ENCODE measurements around the gene RO60. TPM values are rescaled to one million over a fixed set of nuclear protein-coding genes. Genes with fewer than 3 reads are reported as not detected.
"Not testable (repeated sequence)": the region's sequence is repeated elsewhere in the genome, so short reads cannot be mapped to it uniquely, and the experiment has no call there.

RO60 gene
- polyA plus RNA-seq (ENCODE audit: insufficient read length in 4 of 4): 10 to 100 TPM; 36.1 to 57.2 (median 39.0) TPM

GRCh38 chr1:193059282-193060114 is at the start of gene RO60, which contains the start of gene UCHL5:
TSS of gene RO60 (plus strand) at chr1:193059612. CDS start at chr1:193069055, 9,443 bp downstream.
TSS of gene UCHL5 (minus strand) at chr1:193059360. CDS start at chr1:193059260, 100 bp downstream.
- DNase-seq (ENCODE audit: low read depth in 4 of 4, low spot score in 2 of 4): peak; percentile 88 to 95 (median 93)

GRCh38 chr1:193011406-193011805 is 48.0 kb upstream of the RO60 start:
- no peak for DNase-seq (ENCODE audit: low read depth in 4 of 4, low spot score in 2 of 4)

- no peak for DNase-seq (ENCODE audit: low read depth in 4 of 4, low spot score in 2 of 4)
These were observed 46.4 kb upstream of the RO60 start for GRCh38 chr1:193013005-193013404.

GRCh38 chr1:193013707-193014106 is 45.7 kb upstream of the RO60 start:
- no peak for DNase-seq (ENCODE audit: low read depth in 4 of 4, low spot score in 2 of 4)

GRCh38 chr1:193014400-193014799 is 45.0 kb upstream of the RO60 start:
- DNase-seq (ENCODE audit: low read depth in 4 of 4, low spot score in 2 of 4): no peak

GRCh38 chr1:193016788-193017187 is 42.6 kb upstream of the RO60 start:
- no peak for DNase-seq (ENCODE audit: low read depth in 4 of 4, low spot score in 2 of 4)

- DNase-seq (ENCODE audit: low read depth in 4 of 4, low spot score in 2 of 4): peak; percentile 11 to 40 (median 26)
These were observed 39.9 kb upstream of the RO60 start for GRCh38 chr1:193019442-193020026.

GRCh38 chr1:193025218-193025617 is 34.2 kb upstream of the RO60 start:
- no peak for DNase-seq (ENCODE audit: low read depth in 4 of 4, low spot score in 2 of 4)

GRCh38 chr1:193030280-193030679 is 29.1 kb upstream of the RO60 start:
- no peak for DNase-seq (ENCODE audit: low read depth in 4 of 4, low spot score in 2 of 4)

- no peak for DNase-seq (ENCODE audit: low read depth in 4 of 4, low spot score in 2 of 4)
These were observed 28.0 kb upstream of the RO60 start for GRCh38 chr1:193031431-193031830.

- not testable (repeated sequence) for DNase-seq (ENCODE audit: low read depth in 4 of 4, low spot score in 2 of 4)
These were observed 26.6 kb upstream of the RO60 start for GRCh38 chr1:193032643-193033427.

- no peak for DNase-seq (ENCODE audit: low read depth in 4 of 4, low spot score in 2 of 4)
These were observed 25.8 kb upstream of the RO60 start for GRCh38 chr1:193033610-193034009.

- no peak for DNase-seq (ENCODE audit: low read depth in 4 of 4, low spot score in 2 of 4)
These were observed 22.9 kb upstream of the RO60 start for GRCh38 chr1:193036337-193037047.

- DNase-seq (ENCODE audit: low read depth in 4 of 4, low spot score in 2 of 4): no peak
These were observed 19.4 kb upstream of the RO60 start for GRCh38 chr1:193040011-193040410.

- DNase-seq (ENCODE audit: low read depth in 4 of 4, low spot score in 2 of 4): no peak
These were observed 16.4 kb upstream of the RO60 start for GRCh38 chr1:193042766-193043691.

GRCh38 chr1:193048913-193049312 is 10.5 kb upstream of the RO60 start:
- DNase-seq (ENCODE audit: low read depth in 4 of 4, low spot score in 2 of 4): not testable (repeated sequence)

GRCh38 chr1:193054169-193054675 is 5.2 kb upstream of the RO60 start:
- no peak for DNase-seq (ENCODE audit: low read depth in 4 of 4, low spot score in 2 of 4)

GRCh38 chr1:193058529-193059281 is 707 bp upstream of the RO60 start:
- peak; percentile 26 to 38 (median 31) for DNase-seq (ENCODE audit: low read depth in 4 of 4, low spot score in 2 of 4)

GRCh38 chr1:193060115-193060403 is 647 bp downstream of the RO60 start:
- DNase-seq (ENCODE audit: low read depth in 4 of 4, low spot score in 2 of 4): peak in 2 of 4 donors; percentile 56 to 62
